Measurements from ENCODE around the gene FMN2.

The FMN2 gene

DNA sequence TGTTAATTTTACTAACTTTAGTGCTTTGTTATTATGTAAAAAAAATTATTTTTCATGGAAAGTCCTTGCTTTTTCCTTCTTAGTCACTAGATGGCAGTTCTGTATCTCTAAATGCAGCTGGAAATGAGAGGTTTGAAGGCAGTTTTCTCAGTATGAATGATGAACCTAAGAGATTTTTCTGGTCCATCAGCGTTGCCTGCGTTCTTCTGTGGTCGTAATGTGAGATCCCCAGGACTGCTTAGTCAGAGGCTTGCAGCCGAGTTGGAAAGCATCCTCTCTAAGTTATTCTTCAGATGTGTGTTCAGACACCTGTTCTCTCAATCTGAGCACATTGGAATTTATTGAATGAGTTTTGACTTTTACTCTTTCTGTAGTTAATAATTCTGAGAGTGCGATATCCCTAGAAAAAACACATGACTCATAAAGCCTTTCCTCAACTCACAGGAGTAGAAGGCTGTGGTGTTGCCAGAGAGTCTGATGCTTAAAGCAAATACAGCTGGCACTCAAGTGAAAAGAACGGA, 99.3 kb downstream of the FMN2 start:
- H3K4me1 ChIP-seq (ENCODE audit: control extremely low read depth in 1 of 4, control insufficient read depth in 4 of 4, insufficient read depth in 4 of 4, low read length in 3 of 4), result no peaks in the 10 kb centered on the region
- WGBS (ENCODE audit: insufficient coverage), result 7% methylated on average over 2 of the region's 6 CpGs
- no peak overlapping the region for H3K4me3 ChIP-seq (ENCODE audit: control insufficient read depth in 1 of 7, extremely low read depth in 1 of 7, insufficient read depth in 4 of 7, low read depth in 2 of 7, low read length in 6 of 7)
- CTCF ChIA-PET, result interaction anchor here (1.3 kb wide), 1 partner anchor 164 kb away, joined by 3 read pairs; no protein-coding TSS in a partner anchor
- H3K9me3 ChIP-seq (ENCODE audit: control extremely low read depth in 1 of 5, control insufficient read depth in 4 of 5, insufficient read depth in 2 of 5, low read depth in 1 of 5, low read length in 4 of 5), result no peaks in the 10 kb centered on the region
- H3K27me3 ChIP-seq (replicated peaks in 2 of 5; ENCODE audit: control insufficient read depth in 4 of 5, insufficient read depth in 5 of 5, low read length in 4 of 5), result peaks cover 0 to 9% (median 8%) of the 10 kb centered on the region in 5 experiments
- no peak overlapping the region for H3K27ac ChIP-seq (ENCODE audit: insufficient read depth in 1 of 2, low read depth in 1 of 2, low read length in 2 of 2, poor library complexity in 1 of 2, severe bottlenecking in 2 of 2)
- POLR2A ChIA-PET, result no interaction called here
- H3K36me3 ChIP-seq (ENCODE audit: control insufficient read depth in 4 of 4, insufficient read depth in 4 of 4, low read length in 3 of 4), result no peaks in the 10 kb centered on the region
- DNase-seq, result peak in 2 of 3 donors; percentile 19 to 21

GRCh38 chr1:240192851-240193250, 101.2 kb downstream of the FMN2 start:
- Histone ChIP-seq H3K4me1 (ENCODE audit: control extremely low read depth in 1 of 4, control insufficient read depth in 4 of 4, insufficient read depth in 4 of 4, low read length in 3 of 4) (no peaks in the 10 kb centered on the region), H3K27ac (ENCODE audit: insufficient read depth in 1 of 2, low read depth in 1 of 2, low read length in 2 of 2, poor library complexity in 1 of 2, severe bottlenecking in 2 of 2) (no peak overlapping the region), H3K27me3 (replicated peaks in 2 of 5; ENCODE audit: control insufficient read depth in 4 of 5, insufficient read depth in 5 of 5, low read length in 4 of 5) (peaks cover 0 to 6% (median 3%) of the 10 kb centered on the region in 5 experiments), H3K36me3 (ENCODE audit: control insufficient read depth in 4 of 4, insufficient read depth in 4 of 4, low read length in 3 of 4) (no peaks in the 10 kb centered on the region), H3K9me3 (ENCODE audit: control extremely low read depth in 1 of 5, control insufficient read depth in 4 of 5, insufficient read depth in 2 of 5, low read depth in 1 of 5, low read length in 4 of 5) (no peaks in the 10 kb centered on the region), H3K4me3 (ENCODE audit: control insufficient read depth in 1 of 7, extremely low read depth in 1 of 7, insufficient read depth in 4 of 7, low read depth in 2 of 7, low read length in 6 of 7) (no peak overlapping the region)
- ChIA-PET POLR2A (no interaction called here), CTCF (no interaction called here)
- 100% methylated on average over 1 of the region's 2 CpGs for WGBS (ENCODE audit: insufficient coverage)
- no peak for DNase-seq

- no peak overlapping the region for H3K4me3 ChIP-seq (ENCODE audit: control insufficient read depth in 1 of 7, extremely low read depth in 1 of 7, insufficient read depth in 4 of 7, low read depth in 2 of 7, low read length in 6 of 7)
- peaks cover 0 to 6% (median 3%) of the 10 kb centered on the region in 5 experiments for H3K27me3 ChIP-seq (replicated peaks in 2 of 5; ENCODE audit: control insufficient read depth in 4 of 5, insufficient read depth in 5 of 5, low read length in 4 of 5)
- ChIA-PET POLR2A (no interaction called here), CTCF (no interaction called here)
- 82% methylated on average over 2 of the region's 3 CpGs for WGBS (ENCODE audit: insufficient coverage)
- no peaks in the 10 kb centered on the region for H3K4me1 ChIP-seq (ENCODE audit: control extremely low read depth in 1 of 4, control insufficient read depth in 4 of 4, insufficient read depth in 4 of 4, low read length in 3 of 4)
- no peak overlapping the region for H3K27ac ChIP-seq (ENCODE audit: insufficient read depth in 1 of 2, low read depth in 1 of 2, low read length in 2 of 2, poor library complexity in 1 of 2, severe bottlenecking in 2 of 2)
- H3K36me3 ChIP-seq (ENCODE audit: control insufficient read depth in 4 of 4, insufficient read depth in 4 of 4, low read length in 3 of 4), result no peaks in the 10 kb centered on the region
- DNase-seq, result no peak
- H3K9me3 ChIP-seq (ENCODE audit: control extremely low read depth in 1 of 5, control insufficient read depth in 4 of 5, insufficient read depth in 2 of 5, low read depth in 1 of 5, low read length in 4 of 5), result no peaks in the 10 kb centered on the region
Observed at GRCh38 chr1:240193679-240194078, 102.0 kb downstream of the FMN2 start.

- WGBS (ENCODE audit: insufficient coverage), result 100% methylated on average over 2 of the region's 2 CpGs
- ChIA-PET POLR2A (no interaction called here), CTCF (no interaction called here)
- DNase-seq, result no peak
- H3K9me3 ChIP-seq (ENCODE audit: control extremely low read depth in 1 of 5, control insufficient read depth in 4 of 5, insufficient read depth in 2 of 5, low read depth in 1 of 5, low read length in 4 of 5), result no peaks in the 10 kb centered on the region
- no peaks in the 10 kb centered on the region for H3K4me1 ChIP-seq (ENCODE audit: control extremely low read depth in 1 of 4, control insufficient read depth in 4 of 4, insufficient read depth in 4 of 4, low read length in 3 of 4)
- no peaks in the 10 kb centered on the region for H3K36me3 ChIP-seq (ENCODE audit: control insufficient read depth in 4 of 4, insufficient read depth in 4 of 4, low read length in 3 of 4)
- H3K4me3 ChIP-seq (ENCODE audit: control insufficient read depth in 1 of 7, extremely low read depth in 1 of 7, insufficient read depth in 4 of 7, low read depth in 2 of 7, low read length in 6 of 7), result no peak overlapping the region
- no peak overlapping the region for H3K27ac ChIP-seq (ENCODE audit: insufficient read depth in 1 of 2, low read depth in 1 of 2, low read length in 2 of 2, poor library complexity in 1 of 2, severe bottlenecking in 2 of 2)
- peaks cover 0 to 6% (median 3%) of the 10 kb centered on the region in 5 experiments for H3K27me3 ChIP-seq (replicated peaks in 2 of 5; ENCODE audit: control insufficient read depth in 4 of 5, insufficient read depth in 5 of 5, low read length in 4 of 5)
Observed at GRCh38 chr1:240194120-240194519, 102.4 kb downstream of the FMN2 start.

GRCh38 chr1:240198376-240198775, 106.7 kb downstream of the FMN2 start:
- H3K9me3 ChIP-seq (ENCODE audit: control extremely low read depth in 1 of 5, control insufficient read depth in 4 of 5, insufficient read depth in 2 of 5, low read depth in 1 of 5, low read length in 4 of 5), result peaks cover 0 to 6% (median 0%) of the 10 kb centered on the region in 5 experiments
- ChIA-PET POLR2A (no interaction called here), CTCF (no interaction called here)
- H3K4me3 ChIP-seq (ENCODE audit: control insufficient read depth in 1 of 7, extremely low read depth in 1 of 7, insufficient read depth in 4 of 7, low read depth in 2 of 7, low read length in 6 of 7), result no peak overlapping the region
- H3K36me3 ChIP-seq (ENCODE audit: control insufficient read depth in 4 of 4, insufficient read depth in 4 of 4, low read length in 3 of 4), result no peaks in the 10 kb centered on the region
- DNase-seq, result no peak
- H3K4me1 ChIP-seq (ENCODE audit: control extremely low read depth in 1 of 4, control insufficient read depth in 4 of 4, insufficient read depth in 4 of 4, low read length in 3 of 4), result no peaks in the 10 kb centered on the region
- WGBS (ENCODE audit: insufficient coverage), result 100% methylated on average over 2 of the region's 4 CpGs
- no peak overlapping the region for H3K27ac ChIP-seq (ENCODE audit: insufficient read depth in 1 of 2, low read depth in 1 of 2, low read length in 2 of 2, poor library complexity in 1 of 2, severe bottlenecking in 2 of 2)
- H3K27me3 ChIP-seq (replicated peaks in 2 of 5; ENCODE audit: control insufficient read depth in 4 of 5, insufficient read depth in 5 of 5, low read length in 4 of 5), result peaks cover 0 to 4% (median 3%) of the 10 kb centered on the region in 5 experiments

- CTCF ChIA-PET, result interaction anchor here (1.3 kb wide), 1 partner anchor 11 kb away, joined by 4 read pairs; no protein-coding TSS in a partner anchor
- no peaks in the 10 kb centered on the region for H3K36me3 ChIP-seq (ENCODE audit: control insufficient read depth in 4 of 4, insufficient read depth in 4 of 4, low read length in 3 of 4)
- DNase-seq, result no peak
Observed at GRCh38 chr1:240199758-240200645, 108.3 kb downstream of the FMN2 start.

GRCh38 chr1:240201931-240202330, 110.2 kb downstream of the FMN2 start:
- Histone ChIP-seq H3K27ac (ENCODE audit: insufficient read depth in 1 of 2, low read depth in 1 of 2, low read length in 2 of 2, poor library complexity in 1 of 2, severe bottlenecking in 2 of 2) (no peak overlapping the region), H3K36me3 (ENCODE audit: control insufficient read depth in 4 of 4, insufficient read depth in 4 of 4, low read length in 3 of 4) (no peaks in the 10 kb centered on the region), H3K4me1 (ENCODE audit: control extremely low read depth in 1 of 4, control insufficient read depth in 4 of 4, insufficient read depth in 4 of 4, low read length in 3 of 4) (no peaks in the 10 kb centered on the region), H3K27me3 (replicated peaks in 2 of 5; ENCODE audit: control insufficient read depth in 4 of 5, insufficient read depth in 5 of 5, low read length in 4 of 5) (peaks cover 0 to 4% (median 0%) of the 10 kb centered on the region in 5 experiments), H3K9me3 (ENCODE audit: control extremely low read depth in 1 of 5, control insufficient read depth in 4 of 5, insufficient read depth in 2 of 5, low read depth in 1 of 5, low read length in 4 of 5) (peaks cover 0 to 6% (median 0%) of the 10 kb centered on the region in 5 experiments), H3K4me3 (ENCODE audit: control insufficient read depth in 1 of 7, extremely low read depth in 1 of 7, insufficient read depth in 4 of 7, low read depth in 2 of 7, low read length in 6 of 7) (no peak overlapping the region)
- ChIA-PET CTCF (no interaction called here), POLR2A (no interaction called here)
- no peak for DNase-seq
- 90% methylated on average over 4 of the region's 4 CpGs for WGBS (ENCODE audit: insufficient coverage)

More at GRCh38 chr1:240199758-240200645, 108.3 kb downstream of the FMN2 start:
- no peak overlapping the region for H3K4me3 ChIP-seq (ENCODE audit: control insufficient read depth in 1 of 7, extremely low read depth in 1 of 7, insufficient read depth in 4 of 7, low read depth in 2 of 7, low read length in 6 of 7)
- 60% methylated on average over 5 of the region's 9 CpGs for WGBS (ENCODE audit: insufficient coverage)
- POLR2A ChIA-PET, result no interaction called here
- no peaks in the 10 kb centered on the region for H3K4me1 ChIP-seq (ENCODE audit: control extremely low read depth in 1 of 4, control insufficient read depth in 4 of 4, insufficient read depth in 4 of 4, low read length in 3 of 4)
- peaks cover 0 to 6% (median 0%) of the 10 kb centered on the region in 5 experiments for H3K9me3 ChIP-seq (ENCODE audit: control extremely low read depth in 1 of 5, control insufficient read depth in 4 of 5, insufficient read depth in 2 of 5, low read depth in 1 of 5, low read length in 4 of 5)
- no peak overlapping the region for H3K27ac ChIP-seq (ENCODE audit: insufficient read depth in 1 of 2, low read depth in 1 of 2, low read length in 2 of 2, poor library complexity in 1 of 2, severe bottlenecking in 2 of 2)
- peaks cover 0 to 4% (median 0%) of the 10 kb centered on the region in 5 experiments for H3K27me3 ChIP-seq (replicated peaks in 2 of 5; ENCODE audit: control insufficient read depth in 4 of 5, insufficient read depth in 5 of 5, low read length in 4 of 5)
